GM18511 (cell line): Measurements from ENCODE around the gene GAS5.
"Not testable (repeated sequence)": the region's sequence is repeated elsewhere in the genome, so short reads cannot be mapped to it uniquely, and the experiment has no call there.

ENCODE experiments used
- ATAC-seq: cut with Tn5 transposase; IDR thresholded peaks from one replicate; pipeline ENCODE4 v1.9.1; 2021; ENCODE audit warnings: mild to moderate bottlenecking, moderate library complexity; ENCODE audit not compliant: unreplicated experiment

Gene GAS5

GRCh38 chr1:173867753-173868265, at the start of gene GAS5:
Gene GAS5, minus strand, starts transcription at chr1:173867989.
- peak; percentile 74 for ATAC-seq

GRCh38 chr1:173917149-173917548, 49.4 kb upstream of the GAS5 start, which contains the start of gene SERPINC1:
Gene SERPINC1, minus strand, starts transcription at chr1:173917327. Its CDS starts 68 bp downstream, at chr1:173917259.
- ATAC-seq = no peak

- ATAC-seq = no peak
Measured at GRCh38 chr1:173916667-173917066, 48.9 kb upstream of the GAS5 start.

DNA sequence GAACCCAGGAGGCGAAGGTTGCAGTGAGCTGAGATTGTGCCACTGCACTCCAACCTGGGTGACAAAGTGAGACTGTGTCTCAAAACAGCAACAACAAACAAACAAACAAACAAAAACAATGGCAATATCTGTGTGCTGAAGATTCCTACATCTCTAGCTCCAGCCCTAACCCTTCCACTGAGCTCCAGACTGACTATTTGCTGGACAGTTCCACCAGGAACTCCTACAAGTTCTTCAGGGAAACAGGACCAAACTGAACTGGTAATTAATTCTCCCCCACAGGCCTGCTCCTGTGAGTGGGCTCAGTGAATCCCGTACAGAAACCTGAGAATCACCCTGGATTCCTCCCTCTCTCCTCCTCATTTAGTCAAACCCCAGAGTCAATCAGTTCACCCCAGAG, 47.8 kb upstream of the GAS5 start:
- ATAC-seq = no peak

DNA sequence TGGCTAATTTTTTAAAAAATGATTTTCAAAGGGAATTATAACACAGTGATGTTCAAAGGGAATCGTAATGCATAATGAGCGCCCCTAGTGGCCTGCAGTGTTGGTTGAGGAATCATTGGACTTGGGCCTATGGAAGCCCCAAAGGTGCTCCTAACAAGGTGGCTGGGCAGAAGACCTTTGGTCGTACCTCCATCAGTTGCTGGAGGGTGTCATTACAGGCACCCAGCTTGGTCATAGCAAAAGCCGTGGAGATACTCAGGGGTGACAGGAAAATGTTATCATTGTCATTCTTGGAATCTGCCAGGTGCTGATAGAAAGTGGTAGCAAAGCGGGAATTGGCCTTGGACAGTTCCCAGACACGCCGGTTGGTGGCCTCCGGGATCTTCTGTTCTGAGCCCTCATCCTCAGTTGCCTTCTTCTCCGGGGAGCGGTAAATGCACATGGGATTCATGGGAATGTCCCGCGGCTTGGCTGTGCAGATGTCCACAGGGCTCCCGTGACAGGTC, 46.6 kb upstream of the GAS5 start:
- no peak for ATAC-seq

DNA sequence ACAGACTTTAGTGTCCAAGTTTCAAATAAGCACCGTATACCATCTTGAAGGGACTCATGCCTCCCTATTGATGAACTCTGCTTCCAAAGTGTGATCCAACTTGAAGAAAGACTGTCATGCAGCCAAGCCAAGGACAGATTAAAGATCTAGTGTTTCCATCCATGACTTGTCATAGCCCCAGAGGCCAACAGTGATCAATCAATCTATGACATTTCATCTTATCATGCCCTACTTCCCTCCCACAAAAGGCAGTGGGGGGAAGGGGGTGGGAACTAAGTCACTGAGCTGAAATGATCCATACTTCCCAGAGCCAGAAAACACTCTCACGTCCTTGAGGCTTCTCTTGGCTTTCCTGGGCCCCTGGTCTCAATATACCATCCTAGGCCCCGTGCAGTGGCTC, 45.3 kb upstream of the GAS5 start:
- no peak for ATAC-seq

DNA sequence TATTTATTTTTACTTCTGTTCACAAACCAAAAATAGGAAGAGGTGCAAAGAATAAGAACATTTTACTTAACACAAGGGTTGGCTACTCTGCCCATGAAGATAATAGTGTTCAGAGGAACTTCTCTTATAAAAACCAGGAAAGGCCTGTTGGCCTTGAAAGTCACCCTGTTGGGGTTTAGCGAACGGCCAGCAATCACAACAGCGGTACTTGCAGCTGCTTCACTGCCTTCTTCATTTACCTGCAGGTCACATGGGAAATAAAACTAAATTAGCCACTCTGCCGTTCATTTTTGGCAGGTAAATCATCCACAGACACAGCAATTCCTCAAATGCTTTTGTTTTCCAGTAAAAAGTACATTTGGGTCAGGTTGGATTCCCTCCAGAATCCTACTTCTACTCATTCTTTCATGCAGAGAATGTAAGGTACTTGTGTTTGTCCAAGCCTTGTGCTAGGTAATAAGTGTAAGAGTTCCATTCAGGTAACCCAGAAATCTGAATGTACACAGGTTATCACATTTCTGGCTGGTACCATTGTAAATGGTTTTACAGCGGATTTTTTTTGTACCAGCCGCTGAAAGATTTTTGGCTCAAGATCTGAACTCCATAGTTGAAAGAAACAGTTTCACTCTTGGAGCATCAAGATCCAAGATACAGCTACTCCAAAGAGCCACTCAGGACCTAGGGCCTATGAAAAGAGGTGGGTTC, 36.2 kb upstream of the GAS5 start:
- no peak for ATAC-seq

DNA sequence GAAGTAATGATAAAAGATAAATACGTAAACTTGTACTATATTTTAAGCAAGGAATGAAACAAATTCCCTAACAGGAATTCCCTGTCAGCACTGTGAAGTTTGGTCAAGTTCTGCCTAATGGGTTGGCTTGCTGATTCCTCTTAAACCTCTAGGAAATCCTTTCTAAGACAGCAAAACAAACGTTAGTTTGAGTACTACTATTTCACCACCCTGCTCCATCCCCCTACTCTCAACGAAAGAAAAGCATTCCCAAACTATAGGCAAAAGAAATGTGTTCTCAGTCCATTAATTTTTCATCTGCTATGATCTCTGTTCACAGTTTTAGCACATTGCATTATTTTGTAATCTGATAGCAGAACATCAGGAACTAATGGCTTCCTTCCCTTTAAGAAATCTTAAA, 33.2 kb upstream of the GAS5 start:
- no peak for ATAC-seq

- no peak for ATAC-seq
Measured at GRCh38 chr1:173900427-173900826, 32.6 kb upstream of the GAS5 start.

DNA sequence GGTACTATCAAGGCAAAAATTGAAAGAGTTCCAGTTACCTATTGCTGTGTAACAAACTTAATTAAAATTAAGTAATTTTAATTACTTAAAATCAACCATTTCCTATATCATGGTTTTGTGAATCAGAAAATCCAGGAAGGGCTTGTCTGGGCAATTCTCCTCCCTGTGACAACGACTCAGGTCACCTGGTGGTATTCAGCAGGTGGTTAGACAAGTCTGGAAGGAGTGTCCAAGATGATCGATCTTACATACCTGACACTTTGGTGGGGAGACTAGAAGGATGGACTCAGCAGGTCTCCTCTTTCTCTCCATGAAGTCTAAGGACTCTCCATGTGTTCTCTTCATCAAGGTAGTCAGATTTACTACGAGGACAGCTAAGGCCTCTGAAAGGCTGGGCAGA, 26.4 kb upstream of the GAS5 start:
- ATAC-seq = no peak

DNA sequence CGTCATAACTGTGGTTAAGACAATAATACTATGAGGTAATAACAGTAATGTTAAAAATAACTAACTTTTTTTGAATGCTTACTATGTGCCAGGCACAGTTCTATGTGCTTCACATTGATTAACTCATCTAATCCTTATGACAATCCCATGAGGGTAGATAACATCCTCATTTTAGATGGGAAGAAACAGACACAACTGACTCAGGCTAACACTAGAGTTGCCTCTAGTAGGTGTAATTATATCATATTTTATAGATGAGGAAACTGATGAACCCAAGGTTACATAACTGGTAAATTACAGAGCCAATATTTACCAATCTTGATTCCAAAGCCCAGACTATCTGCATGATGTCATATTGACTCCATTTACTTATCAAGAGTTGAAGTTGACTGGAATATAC, 25.8 kb upstream of the GAS5 start:
- ATAC-seq = no peak

GRCh38 chr1:173889885-173890284, 22.1 kb upstream of the GAS5 start:
- no peak for ATAC-seq

- ATAC-seq = no peak
Measured at GRCh38 chr1:173888749-173889148, 21.0 kb upstream of the GAS5 start.

GRCh38 chr1:173887627-173888026, 19.8 kb upstream of the GAS5 start:
- no peak for ATAC-seq

DNA sequence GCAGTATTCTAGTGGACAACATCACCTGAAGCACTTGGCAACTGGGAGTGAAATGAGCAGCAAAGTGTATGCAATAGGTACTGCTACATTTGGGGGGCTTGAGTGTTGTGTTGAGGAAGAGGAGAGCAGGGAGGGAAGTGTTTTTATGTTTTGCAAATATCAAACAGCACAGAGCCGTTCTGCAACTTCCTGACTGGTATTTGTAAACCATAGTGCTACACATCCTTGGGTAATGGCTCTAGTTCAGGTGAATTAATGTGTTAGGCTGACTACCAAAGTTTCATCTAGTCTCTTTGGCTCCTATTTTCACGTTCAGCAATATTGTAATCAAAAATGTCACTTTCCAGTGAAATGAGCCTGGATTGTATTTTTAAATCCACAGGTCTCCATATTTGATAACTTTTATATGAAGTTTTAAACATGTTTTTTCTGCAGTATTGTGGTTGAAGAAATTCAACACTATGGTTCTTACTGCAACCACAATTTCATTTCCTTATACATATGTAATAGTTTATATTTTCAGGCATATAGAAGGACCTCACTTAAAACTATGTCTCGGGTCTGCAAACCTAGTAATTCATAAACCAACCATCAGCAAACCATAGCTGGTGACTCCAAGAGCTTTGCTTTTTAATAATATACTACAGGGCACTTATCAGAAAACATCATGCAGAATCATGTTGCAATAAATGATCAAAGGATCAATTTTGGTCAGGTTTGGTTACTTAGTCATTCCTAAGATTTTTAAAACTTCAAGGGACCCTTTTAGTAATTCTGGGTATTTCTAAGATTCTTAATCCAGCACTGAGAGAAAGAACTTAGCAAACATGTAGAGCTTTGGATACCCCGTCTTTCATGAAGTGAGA, 19.2 kb upstream of the GAS5 start:
- ATAC-seq = no peak

DNA sequence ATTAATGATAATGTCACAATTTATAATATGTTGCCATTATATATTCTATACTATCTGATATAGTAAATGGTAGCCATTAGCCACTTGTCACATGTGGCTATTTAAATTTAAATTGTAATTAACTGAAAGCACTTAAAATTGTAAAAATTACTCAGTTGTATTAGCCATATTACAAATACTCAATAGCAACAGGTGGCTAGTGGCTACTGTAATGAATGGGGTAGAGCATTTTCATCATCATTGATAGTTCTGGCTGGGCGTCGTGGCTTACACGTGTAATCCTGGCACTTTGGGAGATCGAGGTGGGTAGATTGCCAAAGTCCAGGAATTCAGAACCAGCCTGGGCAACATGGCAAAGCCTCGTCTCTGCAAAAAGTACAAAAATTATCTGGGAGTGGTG, 16.9 kb upstream of the GAS5 start:
- no peak for ATAC-seq

- not testable (repeated sequence) for ATAC-seq
Measured at GRCh38 chr1:173881117-173881516, 13.3 kb upstream of the GAS5 start.

DNA sequence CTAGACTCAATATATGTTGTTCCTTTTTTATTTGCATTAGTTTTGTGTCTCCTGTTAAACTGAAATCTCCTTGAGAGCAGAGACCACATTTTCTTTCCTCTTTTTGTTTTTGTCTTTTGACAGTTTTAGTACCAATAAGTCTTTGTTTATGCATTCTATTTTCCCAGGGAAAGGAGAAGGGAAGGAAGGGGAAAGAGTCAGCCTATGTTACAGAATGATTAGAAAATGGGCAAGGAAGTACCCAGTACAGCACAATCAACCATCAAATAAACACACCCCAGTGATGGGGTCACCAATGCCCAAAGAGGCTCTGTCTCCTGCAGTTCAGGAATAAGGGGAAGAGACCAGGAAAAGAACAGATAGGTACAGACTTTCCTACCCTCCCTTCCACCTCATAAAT, 10.5 kb upstream of the GAS5 start:
- no peak for ATAC-seq

GRCh38 chr1:173876732-173877131, 8.9 kb upstream of the GAS5 start:
- no peak for ATAC-seq

- ATAC-seq = no peak
Measured at GRCh38 chr1:173871500-173871899, 3.7 kb upstream of the GAS5 start.

- ATAC-seq = no peak
Measured at GRCh38 chr1:173871091-173871490, 3.3 kb upstream of the GAS5 start.
